ENCODE data around the gene OR8G1. TPM values are rescaled to one million over a fixed set of nuclear protein-coding genes. Genes with fewer than 3 reads are reported as not detected.
"Not testable (repeated sequence)": the region's sequence is repeated elsewhere in the genome, so short reads cannot be mapped to it uniquely, and the experiment has no call there.

Gene OR8G1
- total RNA-seq, 1 donor from 2014 or later, result not detected

- Mint-ChIP-seq H3K36me3 (no peaks in the 10 kb centered on the region), H3K4me1 (no peaks in the 10 kb centered on the region), H3K9me3 (no peaks in the 10 kb centered on the region), H3K4me3 (no peak overlapping the region), H3K27ac (no peak overlapping the region), H3K27me3 (ENCODE audit: low read depth) (peaks cover 18% of the 10 kb centered on the region)
- no peak for TF ChIP-seq CTCF (IDR thresholded peaks at IDR 0.05; ENCODE audit: unreplicated experiment)
- no peak for DNase-seq (ENCODE audit: low spot score in 2 of 2, unreplicated experiment in 2 of 2)
Measured at GRCh38 chr11:124219126-124219525, 21.8 kb upstream of the OR8G1 start.

GRCh38 chr11:124222407-124222806 lies 18.5 kb upstream of the OR8G1 start:
- H3K36me3 Mint-ChIP-seq, result no peaks in the 10 kb centered on the region
- H3K27me3 Mint-ChIP-seq (ENCODE audit: low read depth), result peaks cover 10% of the 10 kb centered on the region
- DNase-seq (ENCODE audit: low spot score in 2 of 2, unreplicated experiment in 2 of 2), result no peak
- H3K27ac Mint-ChIP-seq, result no peak overlapping the region
- no peaks in the 10 kb centered on the region for H3K9me3 Mint-ChIP-seq
- no peak overlapping the region for H3K4me3 Mint-ChIP-seq
- H3K4me1 Mint-ChIP-seq, result no peaks in the 10 kb centered on the region
- no peak for TF ChIP-seq CTCF (IDR thresholded peaks at IDR 0.05; ENCODE audit: unreplicated experiment)

GRCh38 chr11:124224618-124225423 lies 16.1 kb upstream of the OR8G1 start:
- H3K27ac Mint-ChIP-seq; H3K4me3 Mint-ChIP-seq; H3K4me1 Mint-ChIP-seq; H3K9me3 Mint-ChIP-seq; H3K36me3 Mint-ChIP-seq; DNase-seq (ENCODE audit: low spot score in 2 of 2, unreplicated experiment in 2 of 2): not testable (repeated sequence)
- H3K27me3 Mint-ChIP-seq (ENCODE audit: low read depth), result peaks cover 11% of the 10 kb centered on the region

GRCh38 chr11:124225471-124225870 lies 15.4 kb upstream of the OR8G1 start:
- no peaks in the 10 kb centered on the region for H3K36me3 Mint-ChIP-seq
- DNase-seq (ENCODE audit: low spot score in 2 of 2, unreplicated experiment in 2 of 2), result no peak
- TF ChIP-seq CTCF (IDR thresholded peaks at IDR 0.05; ENCODE audit: unreplicated experiment), result no peak
- H3K27ac Mint-ChIP-seq, result no peak overlapping the region
- H3K4me1 Mint-ChIP-seq, result no peaks in the 10 kb centered on the region
- peaks cover 11% of the 10 kb centered on the region for H3K27me3 Mint-ChIP-seq (ENCODE audit: low read depth)
- no peak overlapping the region for H3K4me3 Mint-ChIP-seq
- H3K9me3 Mint-ChIP-seq, result no peaks in the 10 kb centered on the region

GRCh38 chr11:124233376-124233775 lies 7.5 kb upstream of the OR8G1 start:
- Mint-ChIP-seq H3K36me3 (no peaks in the 10 kb centered on the region), H3K4me1 (no peaks in the 10 kb centered on the region), H3K27ac (no peak overlapping the region), H3K9me3 (no peaks in the 10 kb centered on the region), H3K4me3 (no peak overlapping the region), H3K27me3 (ENCODE audit: low read depth) (peaks cover 5% of the 10 kb centered on the region)
- no peak for TF ChIP-seq CTCF (IDR thresholded peaks at IDR 0.05; ENCODE audit: unreplicated experiment)
- DNase-seq (ENCODE audit: low spot score in 2 of 2, unreplicated experiment in 2 of 2), result no peak

- Mint-ChIP-seq H3K4me1 (no peaks in the 10 kb centered on the region), H3K27ac (no peak overlapping the region), H3K27me3 (ENCODE audit: low read depth) (peaks cover 2% of the 10 kb centered on the region), H3K4me3 (no peak overlapping the region), H3K36me3 (no peaks in the 10 kb centered on the region), H3K9me3 (no peaks in the 10 kb centered on the region)
- TF ChIP-seq CTCF (IDR thresholded peaks at IDR 0.05; ENCODE audit: unreplicated experiment), result no peak
- DNase-seq (ENCODE audit: low spot score in 2 of 2, unreplicated experiment in 2 of 2), result no peak
Measured at GRCh38 chr11:124238512-124238911, 2.4 kb upstream of the OR8G1 start.

GRCh38 chr11:124249869-124250268 lies 9.0 kb downstream of the OR8G1 start:
- not testable (repeated sequence) for H3K27ac Mint-ChIP-seq; H3K4me3 Mint-ChIP-seq; DNase-seq (ENCODE audit: low spot score in 2 of 2, unreplicated experiment in 2 of 2); H3K9me3 Mint-ChIP-seq; H3K4me1 Mint-ChIP-seq; H3K36me3 Mint-ChIP-seq
- H3K27me3 Mint-ChIP-seq (ENCODE audit: low read depth), result peaks cover 11% of the 10 kb centered on the region
